Fibroblast of pulmonary artery (primary cell): ENCODE results near the gene HOXB3.

ENCODE experiments used
- DNase-seq: peaks from one replicate; pipeline ENCODE4 v3.0.0-alpha.2; 2010; ENCODE audit warnings: low read depth
- H3K4me3 ChIP-seq: replicated peaks from 2 replicates; pipeline ENCODE4 v1.5.1; 2011; ENCODE audit warnings: low read depth, mild to moderate bottlenecking, control low read depth, low read length, moderate library complexity
- CTCF ChIP-seq: IDR thresholded peaks from 2 replicates; pipeline ENCODE4 v1.5.1; 2011; ENCODE audit warnings: mild to moderate bottlenecking, control low read depth, low read length, inconsistent platforms; ENCODE audit errors: missing control alignments

HOXB3 gene

GRCh38 chr17:48600244-48601098 is 10.4 kb upstream of the HOXB3 start:
- H3K4me3 ChIP-seq: no peak overlapping the region
- no peak for TF ChIP-seq CTCF
- no peak for DNase-seq

DNA sequence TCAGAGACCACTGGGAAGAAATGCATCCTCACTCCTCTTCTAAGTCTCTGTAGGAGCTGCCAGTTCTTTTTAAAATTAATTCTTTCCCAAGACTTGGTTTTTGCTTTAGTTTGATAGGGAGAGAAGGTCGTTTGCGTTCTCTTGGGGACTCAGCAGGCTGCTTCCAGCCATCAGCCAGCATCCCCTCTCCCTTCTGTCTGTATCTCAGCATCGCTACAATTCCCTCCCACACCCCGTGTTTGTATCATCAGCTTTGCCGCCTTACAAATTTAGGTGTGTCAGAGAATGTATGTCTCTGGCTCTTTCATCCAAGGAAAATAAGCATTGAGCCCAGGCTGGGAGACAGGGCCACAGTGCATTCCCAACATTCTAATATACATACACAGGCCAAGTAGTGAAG is 9.3 kb upstream of the HOXB3 start:
- H3K4me3 ChIP-seq: no peak overlapping the region
- DNase-seq: no peak
- TF ChIP-seq CTCF: no peak

DNA sequence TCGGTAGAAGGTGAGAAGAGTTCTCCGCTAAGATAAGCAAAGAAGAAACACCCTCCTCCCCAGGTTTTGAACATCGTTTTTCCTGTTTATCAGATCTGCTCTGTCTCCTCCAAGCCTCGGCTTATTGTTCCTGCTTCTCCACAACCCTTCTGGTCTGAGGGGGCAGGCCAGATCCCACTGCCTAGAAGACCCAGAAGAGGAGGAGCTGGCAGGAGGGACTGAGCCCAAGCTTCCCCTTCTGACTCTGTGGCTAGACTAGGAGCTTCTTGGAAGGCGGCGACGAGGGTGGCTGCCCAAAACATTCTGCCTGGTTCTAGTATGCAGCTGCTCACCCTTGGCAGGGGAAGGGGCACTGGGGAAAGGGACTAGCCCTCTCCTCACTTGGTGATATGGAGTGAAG is 8.7 kb upstream of the HOXB3 start:
- no peak for TF ChIP-seq CTCF
- no peak for DNase-seq
- no peak overlapping the region for H3K4me3 ChIP-seq

DNA sequence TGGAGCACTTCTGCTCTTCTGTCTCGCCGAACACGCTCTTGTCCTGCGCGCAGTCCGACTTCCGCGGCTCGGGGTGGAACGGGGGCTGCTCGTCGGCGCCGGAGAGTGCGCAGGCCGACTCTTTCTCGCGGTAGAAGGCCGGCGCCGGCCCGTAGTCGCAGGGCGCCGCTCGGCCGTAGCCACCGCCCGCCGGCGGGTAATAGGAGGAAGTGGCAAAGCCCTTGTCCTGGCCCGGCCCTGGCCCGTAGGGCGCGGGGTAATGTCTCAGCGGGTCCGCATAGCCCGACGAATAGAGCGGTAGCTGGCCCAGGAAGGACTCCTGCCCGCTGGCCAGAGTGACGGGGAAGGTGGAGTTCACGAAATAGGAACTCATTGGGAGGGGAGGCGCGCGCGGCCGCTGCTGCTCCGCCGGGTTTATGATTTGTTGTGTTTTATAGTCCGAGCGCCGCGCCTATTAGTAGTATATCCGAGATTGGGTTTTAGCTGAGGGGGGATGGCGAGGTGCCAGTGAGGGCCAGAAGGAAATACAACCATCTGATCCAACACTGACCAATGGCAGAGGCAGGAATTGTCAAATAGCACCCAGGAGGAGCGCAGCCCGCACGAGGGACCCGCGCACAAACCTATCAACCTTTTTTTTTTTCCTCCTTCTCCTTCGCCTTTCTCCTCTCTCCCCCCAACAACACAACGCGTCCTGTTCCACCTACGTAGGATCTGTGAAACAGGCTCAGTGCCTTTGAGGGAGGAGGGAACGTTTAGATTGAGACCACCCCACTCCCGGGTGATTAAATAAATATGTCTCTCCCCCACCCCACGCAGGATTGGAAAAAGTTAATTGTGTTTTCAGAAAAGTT is 8.0 kb upstream of the HOXB3 start:
- TF ChIP-seq CTCF: no peak
- no peak for DNase-seq
- peak overlapping the region; percentile 41 for H3K4me3 ChIP-seq

DNA sequence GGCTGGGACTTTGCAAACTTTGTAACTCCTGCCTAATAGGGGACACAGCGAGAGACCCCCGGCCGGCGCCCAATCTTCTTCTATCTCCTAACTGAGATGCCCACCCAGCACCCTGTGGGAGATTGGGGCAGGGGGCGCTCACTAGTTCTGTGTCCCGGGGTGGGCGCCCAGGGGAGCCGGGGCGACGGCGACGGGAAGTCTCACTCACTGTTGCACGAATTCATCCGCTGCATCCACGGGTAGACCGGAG is 7.4 kb upstream of the HOXB3 start:
- DNase-seq: no peak
- H3K4me3 ChIP-seq: peak overlapping the region; percentile 41
- TF ChIP-seq CTCF: no peak

- no peak for DNase-seq
- no peak for TF ChIP-seq CTCF
- H3K4me3 ChIP-seq: peak overlapping the region; percentile 41
Observed at GRCh38 chr17:48596735-48597527, 6.9 kb upstream of the HOXB3 start.
